H9 (cell line): ENCODE measurements around the gene CERS1. TPM values are rescaled to one million over a fixed set of nuclear protein-coding genes. Genes with fewer than 3 reads are reported as not detected.
A peak's percentile ranks its signal among the peaks of the same experiment; 100 is the strongest.

Experiments used
- DNase-seq: peaks from one replicate; pipeline ENCODE4 v3.0.0-alpha.2; 2017
- H2AFZ ChIP-seq: one replicate; pipeline ENCODE4 v1.6.1; 2013; ENCODE audit warnings: mild to moderate bottlenecking, low read length, control low read depth, moderate library complexity
- H2AK5ac ChIP-seq: 2 replicates; pipeline ENCODE4 v1.6.1; 2013; ENCODE audit warnings: low read length, control low read depth, mixed read lengths; ENCODE audit not compliant: insufficient read length
- H2BK120ac ChIP-seq: one replicate; pipeline ENCODE4 v1.6.1; 2013; ENCODE audit warnings: low read depth, mild to moderate bottlenecking, low read length, control low read depth, inconsistent platforms; ENCODE audit not compliant: poor library complexity, severe bottlenecking
- H2BK12ac ChIP-seq: 2 replicates; pipeline ENCODE4 v1.6.1; 2013; ENCODE audit warnings: low read length, control low read depth, mixed read lengths, low read depth; ENCODE audit not compliant: insufficient read length
- H2BK15ac ChIP-seq: 2 replicates; pipeline ENCODE4 v1.6.1; 2013; ENCODE audit warnings: low read depth, low read length, control low read depth
- H2BK20ac ChIP-seq: one replicate; pipeline ENCODE4 v1.6.1; 2013; ENCODE audit warnings: low read depth, mild to moderate bottlenecking, low read length, control low read depth, inconsistent platforms; ENCODE audit not compliant: poor library complexity, severe bottlenecking
- H2BK5ac ChIP-seq: 2 replicates; pipeline ENCODE4 v1.6.1; 2013; ENCODE audit warnings: low read length, control low read depth, mixed read lengths; ENCODE audit not compliant: insufficient read length
- H3K14ac ChIP-seq: 2 replicates; pipeline ENCODE4 v1.6.1; 2013; ENCODE audit warnings: low read length, control low read depth; ENCODE audit not compliant: insufficient read depth
- H3K18ac ChIP-seq: 2 replicates; pipeline ENCODE4 v1.6.1; 2013; ENCODE audit warnings: low read depth, mild to moderate bottlenecking, mixed read lengths, low read length, control low read depth; ENCODE audit not compliant: insufficient read length
- H3K23ac ChIP-seq: 2 replicates; pipeline ENCODE4 v1.6.1; 2013; ENCODE audit warnings: low read length, control low read depth, mixed read lengths, low read depth; ENCODE audit not compliant: insufficient read length
- H3K23me2 ChIP-seq: 2 replicates; pipeline ENCODE4 v1.6.1; 2013; ENCODE audit warnings: low read depth, mild to moderate bottlenecking, mixed read lengths, low read length, control low read depth; ENCODE audit not compliant: insufficient read length, poor library complexity, severe bottlenecking
- H3K27ac ChIP-seq: 2 replicates; pipeline ENCODE4 v1.5.1; 2013; ENCODE audit warnings: low read length, control low read depth, mixed read lengths, low read depth; ENCODE audit not compliant: insufficient read length
- H3K27me3 ChIP-seq: 2 replicates; pipeline ENCODE4 v1.6.1; 2013; ENCODE audit warnings: low read length, control low read depth, inconsistent platforms; ENCODE audit not compliant: insufficient read depth
- H3K4ac ChIP-seq: 2 replicates; pipeline ENCODE4 v1.6.1; 2013; ENCODE audit warnings: low read depth, mild to moderate bottlenecking, control low read depth, inconsistent platforms, low read length, moderate library complexity
- H3K4me1 ChIP-seq: 2 replicates; pipeline ENCODE4 v1.6.1; 2013; ENCODE audit warnings: low read length, control low read depth, inconsistent platforms; ENCODE audit not compliant: insufficient read depth
- H3K4me2 ChIP-seq: 2 replicates; pipeline ENCODE4 v1.6.1; 2013; ENCODE audit warnings: low read length, control low read depth, mixed read lengths; ENCODE audit not compliant: insufficient read length, insufficient read depth
- H3K56ac ChIP-seq: 2 replicates; pipeline ENCODE4 v1.6.1; 2013; ENCODE audit warnings: low read depth, mild to moderate bottlenecking, mixed read lengths, low read length, control low read depth; ENCODE audit not compliant: insufficient read length
- H3K79me1 ChIP-seq: 2 replicates; pipeline ENCODE4 v1.6.1; 2013; ENCODE audit warnings: low read depth, mild to moderate bottlenecking, moderate library complexity, low read length, control low read depth, inconsistent platforms; ENCODE audit not compliant: insufficient read depth, poor library complexity, severe bottlenecking
- H3K79me2 ChIP-seq: 2 replicates; pipeline ENCODE4 v1.6.1; 2013; ENCODE audit warnings: low read length, control low read depth, inconsistent platforms; ENCODE audit not compliant: insufficient read depth
- H3K9ac ChIP-seq: 2 replicates; pipeline ENCODE4 v1.6.1; 2013; ENCODE audit warnings: low read length, control low read depth, mixed read lengths; ENCODE audit not compliant: insufficient read length; ENCODE audit errors: extremely low read depth
- H3K9me3 ChIP-seq: one replicate; pipeline ENCODE4 v1.6.1; 2013; ENCODE audit warnings: low read depth, low read length, inconsistent platforms; ENCODE audit not compliant: control insufficient read depth
- H3T11ph ChIP-seq: one replicate; pipeline ENCODE4 v1.6.1; 2013; ENCODE audit warnings: mild to moderate bottlenecking, low read length, control low read depth, inconsistent platforms
- H4K20me1 ChIP-seq: one replicate; pipeline ENCODE4 v1.6.1; 2013; ENCODE audit not compliant: control insufficient read depth, insufficient read length, insufficient read depth
- H4K5ac ChIP-seq: 2 replicates; pipeline ENCODE4 v1.6.1; 2013; ENCODE audit warnings: low read depth, mild to moderate bottlenecking, mixed read lengths, low read length, control low read depth; ENCODE audit not compliant: insufficient read length
- H4K8ac ChIP-seq: replicated peaks from 2 replicates; pipeline ENCODE4 v1.6.1; 2013; ENCODE audit warnings: low read length, control low read depth, mixed read lengths, low read depth; ENCODE audit not compliant: insufficient read length
- H4K91ac ChIP-seq: 2 replicates; pipeline ENCODE4 v1.6.1; 2013; ENCODE audit warnings: low read depth, mild to moderate bottlenecking, moderate library complexity, mixed read lengths, low read length, control low read depth; ENCODE audit not compliant: insufficient read length
- H3K27ac Mint-ChIP-seq, 3 experiments: 2 replicates in 2 of 3; 3 replicates in 1 of 3; pipeline ENCODE4 v1.8.0; 2020 to 2021; ENCODE audit warnings: mixed read lengths in 3 of 3, mild to moderate bottlenecking in 1 of 3, moderate library complexity in 1 of 3
- H3K27me3 Mint-ChIP-seq: 2 replicates; pipeline ENCODE4 v1.8.0; 2021; ENCODE audit warnings: low read depth, mild to moderate bottlenecking, moderate library complexity, mixed read lengths
- H3K36me3 Mint-ChIP-seq, 3 experiments: 2 replicates in 2 of 3; 3 replicates in 1 of 3; pipeline ENCODE4 v1.8.0; 2020 to 2021; ENCODE audit warnings: low read depth in 3 of 3, mixed read lengths in 3 of 3; ENCODE audit not compliant: insufficient read depth in 1 of 3
- H3K4me1 Mint-ChIP-seq, 2 experiments: 2 replicates each; pipeline ENCODE4 v1.8.0; 2020; ENCODE audit warnings: mixed read lengths in 2 of 2
- H3K4me3 Mint-ChIP-seq, 2 experiments: 2 replicates in 1 of 2; 3 replicates in 1 of 2; pipeline ENCODE4 v1.8.0; 2020 to 2021; ENCODE audit warnings: mild to moderate bottlenecking in 2 of 2, mixed read lengths in 2 of 2, moderate library complexity in 1 of 2
- H3K9me3 Mint-ChIP-seq, 2 experiments: 2 replicates in 1 of 2; 3 replicates in 1 of 2; pipeline ENCODE4 v1.8.0; 2020; ENCODE audit warnings: mild to moderate bottlenecking in 2 of 2, mixed read lengths in 2 of 2, moderate library complexity in 1 of 2
- WGBS: extraction: QIAGEN DNeasy Blood & Tissue Kit; methylation state at CpG from one replicate; pipeline ENCODE4 v1.1.7; 2013; ENCODE audit warnings: missing lambda C conversion rate, low lambda C conversion rate, mixed read lengths; ENCODE audit not compliant: insufficient read length; ENCODE audit errors: extremely low coverage; 5-methylcytosine and 5-hydroxymethylcytosine counted together
- total RNA-seq: library from RNA; stranded (reverse); gene quantifications from 2 replicates; pipeline ENCODE4 v1.2.1, GENCODE V29; 2021
- TF ChIP-seq, protein P1 (sequence below): fragments of 200-600 bp; sonication (generic); conservative IDR thresholded peaks from 3 replicates; pipeline ENCODE4 v1.8.0; 2021; ENCODE audit warnings: antibody characterized with exemption, mild to moderate bottlenecking

The CERS1 gene
- total RNA-seq, 1 experiment from 2014 or later: 19.3 TPM

DNA sequence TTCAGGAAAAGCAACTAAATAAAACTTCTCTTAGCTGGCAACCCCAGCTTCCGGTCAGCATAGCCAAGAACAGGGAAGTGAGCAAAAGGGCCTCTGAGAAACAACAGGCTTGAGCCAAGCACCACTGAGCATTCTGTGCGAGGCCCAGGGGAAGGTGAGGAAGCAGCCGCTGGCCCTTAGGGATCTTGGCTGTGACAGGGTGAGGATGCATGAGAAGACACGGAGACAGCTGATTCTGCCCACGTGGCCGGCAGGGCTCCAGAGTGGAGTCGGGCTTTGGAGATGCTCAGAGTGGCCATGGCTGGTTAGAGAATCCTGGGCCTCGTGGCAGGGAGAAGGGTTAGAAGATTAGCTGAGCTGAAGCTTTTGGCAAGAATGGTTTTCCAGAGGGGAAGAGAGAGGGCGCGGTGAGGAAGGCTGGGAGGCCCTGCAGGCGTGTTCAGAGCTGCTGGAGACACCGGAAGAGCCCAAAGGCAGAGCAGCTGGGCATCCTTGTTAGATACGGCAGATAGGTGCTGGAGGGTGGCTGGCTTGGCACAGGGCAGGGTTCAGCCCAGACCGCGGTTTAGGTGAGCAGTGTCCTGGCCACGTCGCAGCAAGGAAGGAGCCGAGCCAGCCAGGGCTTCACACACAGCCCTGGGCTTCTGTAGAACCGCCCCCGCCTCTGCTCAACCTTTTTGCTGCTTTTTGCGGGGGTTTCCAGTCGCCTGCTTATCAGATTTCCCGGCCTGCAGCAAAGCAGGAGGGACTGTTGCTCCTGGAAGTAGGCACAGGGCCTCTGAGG is 46.9 kb downstream of the CERS1 start:
- Histone ChIP-seq H3K9ac (no peak overlapping the region), H3K79me2 (no peaks in the 10 kb centered on the region; the same call in 1 of the 2 replicates), H4K5ac (no peak overlapping the region), H2BK5ac (no peak overlapping the region), H3T11ph (no peak overlapping the region), H3K27ac (no peak overlapping the region), H3K23me2 (no peaks in the 10 kb centered on the region), H3K9me3 (no peaks in the 10 kb centered on the region), H3K4ac (no peak overlapping the region), H2BK15ac (no peak overlapping the region), H2AFZ (no peak overlapping the region), H3K27me3 (no peaks in the 10 kb centered on the region), H3K4me2 (no peak overlapping the region), H3K18ac (no peak overlapping the region), H3K4me1 (no peaks in the 10 kb centered on the region), H2AK5ac (no peak overlapping the region), H3K14ac (no peak overlapping the region; the same call in 1 of the 2 replicates), H2BK12ac (no peak overlapping the region), H2BK20ac (no peak overlapping the region), H4K20me1 (no peaks in the 10 kb centered on the region), H2BK120ac (no peak overlapping the region), H4K8ac (no peak overlapping the region), H4K91ac (no peak overlapping the region), H3K23ac (no peak overlapping the region), H3K56ac (no peak overlapping the region), H3K79me1 (peaks cover 5% of the 10 kb centered on the region)
- no peaks in the 10 kb centered on the region; a peak in 1 of 5 replicates for H3K9me3 Mint-ChIP-seq
- peaks cover 2 to 5% of the 10 kb centered on the region in 2 experiments; a peak in 3 of 4 replicates for H3K4me1 Mint-ChIP-seq
- no CpG with 5 or more reads among the region's 23 CpGs for WGBS
- H3K4me3 Mint-ChIP-seq: no peak overlapping the region
- H3K36me3 Mint-ChIP-seq: peaks cover 40 to 66% (median 65%) of the 10 kb centered on the region in 3 experiments; a peak in 6 of 7 replicates
- peak overlapping the region in 2 of 3 experiments; percentile 73 to 83; a peak in 3 of 7 replicates for H3K27ac Mint-ChIP-seq
- TF ChIP-seq, protein P1, sequence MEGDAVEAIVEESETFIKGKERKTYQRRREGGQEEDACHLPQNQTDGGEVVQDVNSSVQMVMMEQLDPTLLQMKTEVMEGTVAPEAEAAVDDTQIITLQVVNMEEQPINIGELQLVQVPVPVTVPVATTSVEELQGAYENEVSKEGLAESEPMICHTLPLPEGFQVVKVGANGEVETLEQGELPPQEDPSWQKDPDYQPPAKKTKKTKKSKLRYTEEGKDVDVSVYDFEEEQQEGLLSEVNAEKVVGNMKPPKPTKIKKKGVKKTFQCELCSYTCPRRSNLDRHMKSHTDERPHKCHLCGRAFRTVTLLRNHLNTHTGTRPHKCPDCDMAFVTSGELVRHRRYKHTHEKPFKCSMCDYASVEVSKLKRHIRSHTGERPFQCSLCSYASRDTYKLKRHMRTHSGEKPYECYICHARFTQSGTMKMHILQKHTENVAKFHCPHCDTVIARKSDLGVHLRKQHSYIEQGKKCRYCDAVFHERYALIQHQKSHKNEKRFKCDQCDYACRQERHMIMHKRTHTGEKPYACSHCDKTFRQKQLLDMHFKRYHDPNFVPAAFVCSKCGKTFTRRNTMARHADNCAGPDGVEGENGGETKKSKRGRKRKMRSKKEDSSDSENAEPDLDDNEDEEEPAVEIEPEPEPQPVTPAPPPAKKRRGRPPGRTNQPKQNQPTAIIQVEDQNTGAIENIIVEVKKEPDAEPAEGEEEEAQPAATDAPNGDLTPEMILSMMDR: no peak
- no peak for DNase-seq
- H3K27me3 Mint-ChIP-seq: no peaks in the 10 kb centered on the region
